Liver (tissue), 10 donors: ENCODE measurements around the gene QPCTL. TPM values are rescaled to one million over a fixed set of nuclear protein-coding genes. Genes with fewer than 3 reads are reported as not detected.

ENCODE experiments used
- DNase-seq: peaks from one replicate; pipeline ENCODE4 v3.0.0-alpha.2; 2017; ENCODE audit warnings: low spot score
- H3K27ac ChIP-seq, 2 donors: one replicate each; pipeline ENCODE4 v1.7.0; 2013; ENCODE audit warnings: inconsistent platforms in 2 of 2, low read length in 2 of 2, control low read depth in 1 of 2, low read depth in 1 of 2, mild to moderate bottlenecking in 1 of 2
- H3K27me3 ChIP-seq, 4 donors: one replicate each; pipeline versions ENCODE4 v1.6.1 to v1.7.0; 2013; ENCODE audit warnings: low read length in 3 of 4, inconsistent platforms in 1 of 4, mild to moderate bottlenecking in 1 of 4, moderate library complexity in 1 of 4; ENCODE audit not compliant: control insufficient read depth in 4 of 4, insufficient read depth in 4 of 4
- H3K36me3 ChIP-seq, 4 donors: one replicate each; pipeline versions ENCODE4 v1.6.1 to v1.7.0; 2013; ENCODE audit warnings: low read length in 3 of 4, mild to moderate bottlenecking in 3 of 4, low read depth in 1 of 4, moderate library complexity in 1 of 4; ENCODE audit not compliant: control insufficient read depth in 4 of 4, insufficient read depth in 3 of 4
- H3K4me1 ChIP-seq, 4 donors: one replicate each; pipeline versions ENCODE4 v1.6.1 to v1.7.0; 2013; ENCODE audit warnings: low read length in 3 of 4, mild to moderate bottlenecking in 3 of 4, moderate library complexity in 1 of 4; ENCODE audit not compliant: control insufficient read depth in 4 of 4, insufficient read depth in 4 of 4
- H3K4me3 ChIP-seq, 3 donors: one replicate each; pipeline versions ENCODE4 v1.6.1 to v1.7.0; 2013; ENCODE audit warnings: low read length in 3 of 3, control low read depth in 1 of 3, low read depth in 1 of 3, mild to moderate bottlenecking in 1 of 3
- H3K9ac ChIP-seq, 2 donors: one replicate each; pipeline ENCODE4 v1.7.0; 2013; ENCODE audit warnings: low read length in 2 of 2, mild to moderate bottlenecking in 2 of 2, moderate library complexity in 2 of 2, control low read depth in 1 of 2, low read depth in 1 of 2
- H3K9me3 ChIP-seq, 4 donors: one replicate each; pipeline versions ENCODE4 v1.6.1 to v1.7.0; 2013; ENCODE audit warnings: low read length in 3 of 4; ENCODE audit not compliant: control insufficient read depth in 4 of 4
- CTCF ChIP-seq: fragments of 150-350 bp; IDR thresholded peaks from 2 replicates; pipeline ENCODE4 v1.5.1; 2017; ENCODE audit warnings: improper control_type of control experiment, low read depth, low read length; ENCODE audit not compliant: missing input control
- EGR1 ChIP-seq, 2 donors: IDR thresholded peaks; 2 replicates each; pipeline ENCODE4 v1.6.1; 2016 to 2018; ENCODE audit warnings: antibody characterized with exemption in 2 of 2, low read depth in 2 of 2
- FOXA1 ChIP-seq: IDR thresholded peaks from 2 replicates; pipeline ENCODE4 v1.6.1; 2016; ENCODE audit warnings: antibody characterized with exemption
- FOXA2 ChIP-seq: IDR thresholded peaks from 2 replicates; pipeline ENCODE4 v1.6.1; 2016; ENCODE audit warnings: antibody characterized with exemption
- GABPA ChIP-seq, 2 donors: IDR thresholded peaks in 1 of 2; conservative IDR thresholded peaks in 1 of 2; 2 replicates each; pipeline ENCODE4 v1.6.1; 2016; ENCODE audit warnings: antibody characterized with exemption in 2 of 2, mild to moderate bottlenecking in 1 of 2, moderate library complexity in 1 of 2
- HNF4A ChIP-seq, 2 donors: conservative IDR thresholded peaks; 2 replicates each; pipeline ENCODE4 v1.6.1; 2016; ENCODE audit warnings: antibody characterized with exemption in 2 of 2, mild to moderate bottlenecking in 2 of 2
- HNF4G ChIP-seq: IDR thresholded peaks from 2 replicates; pipeline ENCODE4 v1.6.1; 2016; ENCODE audit warnings: antibody characterized with exemption
- JUND ChIP-seq, 2 donors: IDR thresholded peaks; 2 replicates each; pipeline ENCODE4 v1.6.1; 2016; ENCODE audit warnings: antibody characterized with exemption in 2 of 2
- NR2F2 ChIP-seq: IDR thresholded peaks from 2 replicates; pipeline ENCODE4 v1.6.1; 2016; ENCODE audit warnings: antibody characterized with exemption
- RAD21 ChIP-seq, 2 donors: IDR thresholded peaks; 2 replicates each; pipeline ENCODE4 v1.6.1; 2016; ENCODE audit warnings: antibody characterized with exemption in 2 of 2, mild to moderate bottlenecking in 2 of 2
- RXRA ChIP-seq, 2 donors: IDR thresholded peaks; 2 replicates each; pipeline ENCODE4 v1.6.1; 2017 to 2018; ENCODE audit warnings: antibody characterized with exemption in 2 of 2, mild to moderate bottlenecking in 1 of 2
- SP1 ChIP-seq: IDR thresholded peaks from 2 replicates; pipeline ENCODE4 v1.6.1; 2018; ENCODE audit warnings: antibody characterized with exemption, mild to moderate bottlenecking
- TAF1 ChIP-seq: conservative IDR thresholded peaks from 2 replicates; pipeline ENCODE4 v1.6.1; 2016; ENCODE audit warnings: antibody characterized with exemption, mild to moderate bottlenecking
- YY1 ChIP-seq: IDR thresholded peaks from 2 replicates; pipeline ENCODE4 v1.6.1; 2016; ENCODE audit warnings: antibody characterized with exemption, mild to moderate bottlenecking
- WGBS: extraction: QIAGEN DNeasy Blood & Tissue Kit; methylation state at CpG from one replicate; pipeline ENCODE4 v1.1.7; 2013; 5-methylcytosine and 5-hydroxymethylcytosine counted together
- polyA plus RNA-seq, 2 donors: library from polyadenylated mRNA; stranded (reverse) in 1 of 2; unstranded in 1 of 2; fragments of 200-250 nt in 1 of 2; fragments of >200 nt in 1 of 2; fragmentation: Nextera tagmentation in 1 of 2; extraction: Ambion mirVana in 1 of 2; gene quantifications; one replicate each; pipeline versions ENCODE4 v1.2.1 to v1.2.3, GENCODE V29; 2013 to 2015
- small RNA-seq: library from RNA; depleted of rRNA; stranded (forward); fragments of <200 nt; gene quantifications from one replicate; pipeline ENCODE3, GENCODE V24; 2014
- total RNA-seq, 2 donors: library from RNA; depleted of rRNA; stranded (reverse); fragments of >200 nt; gene quantifications; one replicate each; pipeline ENCODE4 v1.2.3, GENCODE V29; 2014
- TF ChIP-seq, protein P1 (sequence below): IDR thresholded peaks from 2 replicates; pipeline ENCODE4 v1.6.1; 2016; ENCODE audit warnings: antibody characterized with exemption
- TF ChIP-seq, protein P2 (sequence below): IDR thresholded peaks from 2 replicates; pipeline ENCODE4 v1.6.1; 2016; ENCODE audit warnings: antibody characterized with exemption, mild to moderate bottlenecking
- TF ChIP-seq, protein P3 (sequence below): IDR thresholded peaks from 2 replicates; pipeline ENCODE4 v1.6.1; 2016; ENCODE audit warnings: antibody characterized with exemption
- donor health status: healthy.
- donor health status: healthy.
- donor health status: healthy.
- donor health status: healthy.
- donor health status: healthy.

Gene QPCTL
- total and polyA plus RNA-seq, 4 donors: 2.9 to 6.1 (median 4.1) TPM

DNA sequence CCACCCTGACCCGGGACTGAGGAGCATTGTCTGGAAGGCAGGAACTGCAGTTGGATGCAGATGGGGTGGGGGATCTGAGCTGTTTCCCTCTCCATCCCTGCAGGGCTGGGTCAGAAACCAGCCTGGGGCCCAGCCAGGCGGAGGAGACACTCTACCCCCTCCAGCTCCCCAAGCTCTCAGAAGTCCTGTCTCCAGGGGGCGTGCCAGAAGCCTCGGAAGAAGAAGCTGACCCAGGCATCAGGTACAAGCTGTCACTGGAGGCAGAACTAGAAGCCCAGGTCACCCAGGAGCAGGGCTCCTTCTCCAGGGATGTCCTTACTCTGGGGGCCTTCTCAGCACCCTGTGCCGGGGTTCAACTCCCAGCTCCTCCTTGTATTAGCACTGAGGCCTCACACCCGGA, 61.1 kb downstream of the QPCTL start:
- H3K4me1 ChIP-seq: no peaks in the 10 kb centered on the region
- no peak overlapping the region for H3K27ac ChIP-seq
- H3K9me3 ChIP-seq: no peaks in the 10 kb centered on the region
- H3K27me3 ChIP-seq: no peaks in the 10 kb centered on the region
- H3K36me3 ChIP-seq: no peaks in the 10 kb centered on the region
- 80% methylated on average over 6 of the region's 6 CpGs for WGBS
- no peak overlapping the region for H3K9ac ChIP-seq
- no peak for DNase-seq
- TF ChIP-seq TAF1 (no peak), FOXA2 (no peak), HNF4G (no peak), FOXA1 (no peak), EGR1 (IDR thresholded peaks at IDR 0.05; ENCODE audit: low read depth in 2 of 2) (no peak), YY1 (no peak), GABPA (IDR thresholded peaks at IDR 0.05 in 1 of 2, conservative IDR thresholded peaks at IDR 0.05 in 1 of 2) (no peak), RAD21 (IDR thresholded peaks at IDR 0.05) (no peak), SP1 (no peak), NR2F2 (no peak), RXRA (IDR thresholded peaks at IDR 0.05) (no peak), JUND (IDR thresholded peaks at IDR 0.05) (no peak), HNF4A (conservative IDR thresholded peaks at IDR 0.05) (no peak), CTCF (no peak)
- TF ChIP-seq, protein P1, sequence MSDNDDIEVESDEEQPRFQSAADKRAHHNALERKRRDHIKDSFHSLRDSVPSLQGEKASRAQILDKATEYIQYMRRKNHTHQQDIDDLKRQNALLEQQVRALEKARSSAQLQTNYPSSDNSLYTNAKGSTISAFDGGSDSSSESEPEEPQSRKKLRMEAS: no peak
- TF ChIP-seq, protein P2, sequence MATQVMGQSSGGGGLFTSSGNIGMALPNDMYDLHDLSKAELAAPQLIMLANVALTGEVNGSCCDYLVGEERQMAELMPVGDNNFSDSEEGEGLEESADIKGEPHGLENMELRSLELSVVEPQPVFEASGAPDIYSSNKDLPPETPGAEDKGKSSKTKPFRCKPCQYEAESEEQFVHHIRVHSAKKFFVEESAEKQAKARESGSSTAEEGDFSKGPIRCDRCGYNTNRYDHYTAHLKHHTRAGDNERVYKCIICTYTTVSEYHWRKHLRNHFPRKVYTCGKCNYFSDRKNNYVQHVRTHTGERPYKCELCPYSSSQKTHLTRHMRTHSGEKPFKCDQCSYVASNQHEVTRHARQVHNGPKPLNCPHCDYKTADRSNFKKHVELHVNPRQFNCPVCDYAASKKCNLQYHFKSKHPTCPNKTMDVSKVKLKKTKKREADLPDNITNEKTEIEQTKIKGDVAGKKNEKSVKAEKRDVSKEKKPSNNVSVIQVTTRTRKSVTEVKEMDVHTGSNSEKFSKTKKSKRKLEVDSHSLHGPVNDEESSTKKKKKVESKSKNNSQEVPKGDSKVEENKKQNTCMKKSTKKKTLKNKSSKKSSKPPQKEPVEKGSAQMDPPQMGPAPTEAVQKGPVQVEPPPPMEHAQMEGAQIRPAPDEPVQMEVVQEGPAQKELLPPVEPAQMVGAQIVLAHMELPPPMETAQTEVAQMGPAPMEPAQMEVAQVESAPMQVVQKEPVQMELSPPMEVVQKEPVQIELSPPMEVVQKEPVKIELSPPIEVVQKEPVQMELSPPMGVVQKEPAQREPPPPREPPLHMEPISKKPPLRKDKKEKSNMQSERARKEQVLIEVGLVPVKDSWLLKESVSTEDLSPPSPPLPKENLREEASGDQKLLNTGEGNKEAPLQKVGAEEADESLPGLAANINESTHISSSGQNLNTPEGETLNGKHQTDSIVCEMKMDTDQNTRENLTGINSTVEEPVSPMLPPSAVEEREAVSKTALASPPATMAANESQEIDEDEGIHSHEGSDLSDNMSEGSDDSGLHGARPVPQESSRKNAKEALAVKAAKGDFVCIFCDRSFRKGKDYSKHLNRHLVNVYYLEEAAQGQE: no peak
- TF ChIP-seq, protein P3, sequence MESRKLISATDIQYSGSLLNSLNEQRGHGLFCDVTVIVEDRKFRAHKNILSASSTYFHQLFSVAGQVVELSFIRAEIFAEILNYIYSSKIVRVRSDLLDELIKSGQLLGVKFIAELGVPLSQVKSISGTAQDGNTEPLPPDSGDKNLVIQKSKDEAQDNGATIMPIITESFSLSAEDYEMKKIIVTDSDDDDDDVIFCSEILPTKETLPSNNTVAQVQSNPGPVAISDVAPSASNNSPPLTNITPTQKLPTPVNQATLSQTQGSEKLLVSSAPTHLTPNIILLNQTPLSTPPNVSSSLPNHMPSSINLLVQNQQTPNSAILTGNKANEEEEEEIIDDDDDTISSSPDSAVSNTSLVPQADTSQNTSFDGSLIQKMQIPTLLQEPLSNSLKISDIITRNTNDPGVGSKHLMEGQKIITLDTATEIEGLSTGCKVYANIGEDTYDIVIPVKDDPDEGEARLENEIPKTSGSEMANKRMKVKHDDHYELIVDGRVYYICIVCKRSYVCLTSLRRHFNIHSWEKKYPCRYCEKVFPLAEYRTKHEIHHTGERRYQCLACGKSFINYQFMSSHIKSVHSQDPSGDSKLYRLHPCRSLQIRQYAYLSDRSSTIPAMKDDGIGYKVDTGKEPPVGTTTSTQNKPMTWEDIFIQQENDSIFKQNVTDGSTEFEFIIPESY: no peak
- H3K4me3 ChIP-seq: no peak overlapping the region

Small RNA genes lying within 50 kb of the gene (small RNA-seq; reads per million reads assigned to genes)
- 0.07 reads per million for gene MIR642A
- not detected for gene RN7SL836P

Other genes starting within 250 kb of the QPCTL start
- 1 to 10 TPM in 1 of 2 donors, under 1 TPM in 1; 0.28 to 1.3 TPM for gene FOSB, start 224.7 kb upstream of the QPCTL start, total RNA-seq
- under 1 TPM; 0.18 to 0.51 TPM for gene FOSB, start 224.7 kb upstream of the QPCTL start, polyA plus RNA-seq
- gene RTN2, start 195.6 kb upstream of the QPCTL start, total RNA-seq: 1 to 10 TPM; 1.0 to 1.6 TPM
- gene RTN2, start 195.6 kb upstream of the QPCTL start, polyA plus RNA-seq: 1 to 10 TPM; 1.3 to 3.5 TPM
- gene PPM1N, start 194.2 kb upstream of the QPCTL start, total RNA-seq: 1 to 10 TPM in 1 of 2 donors, under 1 TPM in 1; 0.17 to 1.5 TPM
- gene PPM1N, start 194.2 kb upstream of the QPCTL start, polyA plus RNA-seq: under 1 TPM; 0.45 to 0.49 TPM
- gene VASP, start 185.2 kb upstream of the QPCTL start, total RNA-seq: 10 to 100 TPM; 20.2 to 29.1 TPM
- gene VASP, start 185.2 kb upstream of the QPCTL start, polyA plus RNA-seq: 10 to 100 TPM in 1 of 2 donors, 1 to 10 TPM in 1; 7.3 to 25.3 TPM
- 1 to 10 TPM; 3.8 to 6.7 TPM for gene OPA3, start 107.9 kb upstream of the QPCTL start, total RNA-seq
- gene OPA3, start 107.9 kb upstream of the QPCTL start, polyA plus RNA-seq: 1 to 10 TPM; 5.8 to 9.4 TPM
- gene GPR4, start 90.5 kb upstream of the QPCTL start, total RNA-seq: under 1 TPM; 0.37 to 0.84 TPM
- gene GPR4, start 90.5 kb upstream of the QPCTL start, polyA plus RNA-seq: 1 to 10 TPM; 1.1 to 1.9 TPM
- gene EML2, start 53.3 kb upstream of the QPCTL start, total RNA-seq: 1 to 10 TPM; 8.5 to 9.5 TPM
- gene EML2, start 53.3 kb upstream of the QPCTL start, polyA plus RNA-seq: 10 to 100 TPM in 1 of 2 donors, 1 to 10 TPM in 1; 1.1 to 10.4 TPM
- gene GIPR, start 24.4 kb upstream of the QPCTL start, total RNA-seq: under 1 TPM; 0.05 to 0.50 TPM
- gene GIPR, start 24.4 kb upstream of the QPCTL start, polyA plus RNA-seq: under 1 TPM; 0.06 to 0.08 TPM
- gene SNRPD2, start 713 bp upstream of the QPCTL start, total RNA-seq: 10 to 100 TPM; 38.6 to 71.9 TPM
- gene SNRPD2, start 713 bp upstream of the QPCTL start, polyA plus RNA-seq: 100 to 1,000 TPM; 109 to 175 TPM
- 1 to 10 TPM; 2.9 to 4.2 TPM for gene FBXO46, start 38.2 kb downstream of the QPCTL start, total RNA-seq
- gene FBXO46, start 38.2 kb downstream of the QPCTL start, polyA plus RNA-seq: 1 to 10 TPM; 1.2 to 4.5 TPM
- not detected for gene MEIOSIN, start 40.8 kb downstream of the QPCTL start, total RNA-seq
- gene MEIOSIN, start 40.8 kb downstream of the QPCTL start, polyA plus RNA-seq: not detected
- 1 to 10 TPM; 2.7 to 5.0 TPM for gene SIX5, start 76.6 kb downstream of the QPCTL start, total RNA-seq
- gene SIX5, start 76.6 kb downstream of the QPCTL start, polyA plus RNA-seq: 1 to 10 TPM; 3.7 to 9.9 TPM
- gene DMPK, start 89.8 kb downstream of the QPCTL start, total RNA-seq: 10 to 100 TPM in 1 of 2 donors, 1 to 10 TPM in 1; 6.4 to 12.5 TPM
- gene DMPK, start 89.8 kb downstream of the QPCTL start, polyA plus RNA-seq: 1 to 10 TPM; 1.8 to 5.9 TPM
- 10 to 100 TPM; 11.3 to 14.6 TPM for gene DMWD, start 100.2 kb downstream of the QPCTL start, total RNA-seq
- 1 to 10 TPM; 3.7 to 6.5 TPM for gene DMWD, start 100.2 kb downstream of the QPCTL start, polyA plus RNA-seq
- gene RSPH6A, start 122.6 kb downstream of the QPCTL start, total RNA-seq: under 1 TPM in 1 of 2 donors, not detected in 1; 0.08 TPM
- not detected for gene RSPH6A, start 122.6 kb downstream of the QPCTL start, polyA plus RNA-seq
- gene SYMPK, start 170.5 kb downstream of the QPCTL start, total RNA-seq: 10 to 100 TPM; 22.2 to 26.1 TPM
- 10 to 100 TPM in 1 of 2 donors, 1 to 10 TPM in 1; 5.5 to 26.0 TPM for gene SYMPK, start 170.5 kb downstream of the QPCTL start, polyA plus RNA-seq
- gene FOXA3, start 171.7 kb downstream of the QPCTL start, total RNA-seq: 10 to 100 TPM; 12.3 to 30.8 TPM
- gene FOXA3, start 171.7 kb downstream of the QPCTL start, polyA plus RNA-seq: 10 to 100 TPM; 11.5 to 37.1 TPM
- gene IRF2BP1, start 193.5 kb downstream of the QPCTL start, total RNA-seq: 10 to 100 TPM; 16.5 to 16.8 TPM
- 10 to 100 TPM in 1 of 2 donors, 1 to 10 TPM in 1; 4.9 to 16.3 TPM for gene IRF2BP1, start 193.5 kb downstream of the QPCTL start, polyA plus RNA-seq
- 1 to 10 TPM in 1 of 2 donors, under 1 TPM in 1; 0.70 to 1.8 TPM for gene MYPOP, start 209.9 kb downstream of the QPCTL start, total RNA-seq
- 1 to 10 TPM in 1 of 2 donors, under 1 TPM in 1; 0.90 to 3.0 TPM for gene MYPOP, start 209.9 kb downstream of the QPCTL start, polyA plus RNA-seq
- not detected for gene NANOS2, start 222.1 kb downstream of the QPCTL start, total RNA-seq
- not detected for gene NANOS2, start 222.1 kb downstream of the QPCTL start, polyA plus RNA-seq